ENCODE results near the gene TNFRSF25. TPM values are rescaled to one million over a fixed set of nuclear protein-coding genes. Genes with fewer than 3 reads are reported as not detected.

The TNFRSF25 gene
- total and polyA plus RNA-seq, 9 of the 15 experiments (the other 6 are each of a cell fraction or from before 2014, with no cell fraction given), result 0.24 to 0.49 TPM; not detected in 7

- TF ChIP-seq, protein P1, sequence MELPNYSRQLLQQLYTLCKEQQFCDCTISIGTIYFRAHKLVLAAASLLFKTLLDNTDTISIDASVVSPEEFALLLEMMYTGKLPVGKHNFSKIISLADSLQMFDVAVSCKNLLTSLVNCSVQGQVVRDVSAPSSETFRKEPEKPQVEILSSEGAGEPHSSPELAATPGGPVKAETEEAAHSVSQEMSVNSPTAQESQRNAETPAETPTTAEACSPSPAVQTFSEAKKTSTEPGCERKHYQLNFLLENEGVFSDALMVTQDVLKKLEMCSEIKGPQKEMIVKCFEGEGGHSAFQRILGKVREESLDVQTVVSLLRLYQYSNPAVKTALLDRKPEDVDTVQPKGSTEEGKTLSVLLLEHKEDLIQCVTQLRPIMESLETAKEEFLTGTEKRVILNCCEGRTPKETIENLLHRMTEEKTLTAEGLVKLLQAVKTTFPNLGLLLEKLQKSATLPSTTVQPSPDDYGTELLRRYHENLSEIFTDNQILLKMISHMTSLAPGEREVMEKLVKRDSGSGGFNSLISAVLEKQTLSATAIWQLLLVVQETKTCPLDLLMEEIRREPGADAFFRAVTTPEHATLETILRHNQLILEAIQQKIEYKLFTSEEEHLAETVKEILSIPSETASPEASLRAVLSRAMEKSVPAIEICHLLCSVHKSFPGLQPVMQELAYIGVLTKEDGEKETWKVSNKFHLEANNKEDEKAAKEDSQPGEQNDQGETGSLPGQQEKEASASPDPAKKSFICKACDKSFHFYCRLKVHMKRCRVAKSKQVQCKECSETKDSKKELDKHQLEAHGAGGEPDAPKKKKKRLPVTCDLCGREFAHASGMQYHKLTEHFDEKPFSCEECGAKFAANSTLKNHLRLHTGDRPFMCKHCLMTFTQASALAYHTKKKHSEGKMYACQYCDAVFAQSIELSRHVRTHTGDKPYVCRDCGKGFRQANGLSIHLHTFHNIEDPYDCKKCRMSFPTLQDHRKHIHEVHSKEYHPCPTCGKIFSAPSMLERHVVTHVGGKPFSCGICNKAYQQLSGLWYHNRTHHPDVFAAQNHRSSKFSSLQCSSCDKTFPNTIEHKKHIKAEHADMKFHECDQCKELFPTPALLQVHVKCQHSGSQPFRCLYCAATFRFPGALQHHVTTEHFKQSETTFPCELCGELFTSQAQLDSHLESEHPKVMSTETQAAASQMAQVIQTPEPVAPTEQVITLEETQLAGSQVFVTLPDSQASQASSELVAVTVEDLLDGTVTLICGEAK (IDR thresholded peaks at IDR 0.05), result peak; percentile 88
- TF ChIP-seq, protein P1 (CRISPR knock-in tag; IDR thresholded peaks at IDR 0.05), result peak; percentile 92
- no peak for TF ChIP-seq SP1 (CRISPR knock-in tag; IDR thresholded peaks at IDR 0.05)
Measured at GRCh38 chr1:6497215-6497866, 31.4 kb upstream of the TNFRSF25 start (continued).
